HG02610 (cell line): ENCODE results near the gene OR4K14.
"Not testable (repeated sequence)": the region's sequence is repeated elsewhere in the genome, so short reads cannot be mapped to it uniquely, and the experiment has no call there.

Experiments
- ATAC-seq: cut with Tn5 transposase; IDR thresholded peaks from one replicate; pipeline ENCODE4 v1.9.1; 2021; ENCODE audit warnings: mild to moderate bottlenecking, moderate library complexity; ENCODE audit not compliant: unreplicated experiment

OR4K14 gene

DNA sequence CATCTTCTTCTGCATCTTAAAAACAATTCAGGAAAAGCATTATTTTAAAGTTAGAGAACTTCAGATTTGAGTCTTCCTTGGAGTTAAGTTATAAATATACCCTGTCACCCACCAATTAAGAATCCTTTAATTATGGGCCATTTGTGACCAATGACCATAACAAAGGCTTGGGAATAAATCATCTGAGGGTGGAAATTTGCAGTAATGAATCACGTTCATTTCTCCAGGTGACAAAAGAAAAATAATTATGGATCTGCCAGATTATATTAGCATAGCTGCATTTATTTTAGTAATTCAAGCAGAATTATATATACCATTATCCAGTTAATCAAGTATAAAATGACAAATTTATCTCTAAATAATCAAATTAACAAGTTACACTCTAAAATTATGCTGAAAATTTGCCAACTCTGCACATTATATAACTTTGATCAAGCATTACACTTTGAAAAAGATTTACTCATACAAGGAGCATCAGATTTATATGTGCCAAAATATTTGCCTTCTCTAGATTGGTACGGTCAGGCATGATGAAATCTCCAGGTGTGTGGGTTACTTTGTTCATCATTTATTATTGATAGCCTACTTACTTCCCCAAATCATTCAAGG is at the start of gene OR4K14:
TSS of gene OR4K14 (minus strand) at position 51 of the 609 bp plus-strand sequence. CDS start 4,114 bp downstream, outside the sequence.
- no peak for ATAC-seq

DNA sequence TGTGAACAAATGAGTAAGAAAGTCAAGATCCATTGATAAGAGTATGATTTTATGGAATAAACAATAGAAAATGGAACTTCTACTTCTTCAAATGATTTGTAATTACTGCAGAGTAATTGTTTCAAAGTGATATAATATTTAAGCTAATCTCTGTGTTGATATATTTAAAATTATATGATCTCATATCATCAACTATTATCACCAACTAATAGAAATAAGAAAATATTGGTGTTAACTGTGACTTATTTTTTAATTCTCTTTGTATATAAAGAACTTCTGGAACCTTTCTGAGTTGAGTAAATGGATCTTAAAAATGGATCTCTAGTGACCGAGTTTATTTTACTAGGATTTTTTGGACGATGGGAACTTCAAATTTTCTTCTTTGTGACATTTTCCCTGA is 40.6 kb upstream of the OR4K14 start, which contains the start of gene OR4L1:
TSS of gene OR4L1 (plus strand) at position 301 of the 400 bp plus-strand sequence. CDS start at position 301, 0 bp downstream.
- ATAC-seq, result no peak

GRCh38 chr14:20048202-20048601 is 29.1 kb upstream of the OR4K14 start:
- no peak for ATAC-seq

DNA sequence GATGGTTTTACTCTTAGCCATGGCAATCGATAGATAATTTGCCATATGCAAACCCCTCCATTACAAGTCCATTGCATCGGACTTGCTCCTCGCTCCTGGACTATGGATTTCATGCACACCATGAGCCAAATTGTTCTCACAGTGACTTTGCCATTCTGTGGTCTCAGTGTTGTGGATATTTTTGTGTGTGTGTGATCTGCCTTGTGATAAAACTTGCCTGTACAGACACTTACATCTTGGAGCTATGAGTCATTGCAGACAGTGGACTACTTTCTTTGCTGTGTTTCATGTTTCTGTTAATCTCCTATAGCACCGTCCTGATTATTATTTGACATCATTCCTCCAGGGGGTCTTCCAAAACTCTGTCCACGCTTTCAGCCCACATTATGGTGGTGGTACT is 25.1 kb upstream of the OR4K14 start:
- no peak for ATAC-seq

DNA sequence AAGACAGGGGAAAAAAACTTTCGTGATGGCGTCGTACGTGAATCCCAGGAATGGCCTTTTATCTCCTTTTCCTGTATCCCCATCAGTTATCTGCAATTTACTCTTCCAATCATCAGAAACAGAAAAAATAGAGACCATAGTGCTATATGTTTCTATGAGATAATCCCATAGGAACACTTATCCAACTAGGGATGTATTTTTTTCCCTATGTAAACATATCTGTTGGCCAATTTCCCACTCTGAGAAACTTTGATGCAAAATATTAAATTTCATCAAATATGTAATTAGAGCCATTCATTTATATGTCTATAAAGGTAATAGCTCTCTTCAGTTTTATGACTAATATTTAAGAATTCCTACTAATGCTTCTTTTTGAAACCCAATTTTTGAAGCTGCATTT is 16.8 kb upstream of the OR4K14 start, which contains the start of gene OR4K13:
TSS of gene OR4K13 (minus strand) at position 101 of the 400 bp plus-strand sequence. CDS start 1,280 bp downstream, outside the sequence.
- no peak for ATAC-seq

- no peak for ATAC-seq
These were observed 16.3 kb upstream of the OR4K14 start for GRCh38 chr14:20035449-20035848.

- ATAC-seq, result no peak
These were observed 12.0 kb upstream of the OR4K14 start for GRCh38 chr14:20031058-20031457.

DNA sequence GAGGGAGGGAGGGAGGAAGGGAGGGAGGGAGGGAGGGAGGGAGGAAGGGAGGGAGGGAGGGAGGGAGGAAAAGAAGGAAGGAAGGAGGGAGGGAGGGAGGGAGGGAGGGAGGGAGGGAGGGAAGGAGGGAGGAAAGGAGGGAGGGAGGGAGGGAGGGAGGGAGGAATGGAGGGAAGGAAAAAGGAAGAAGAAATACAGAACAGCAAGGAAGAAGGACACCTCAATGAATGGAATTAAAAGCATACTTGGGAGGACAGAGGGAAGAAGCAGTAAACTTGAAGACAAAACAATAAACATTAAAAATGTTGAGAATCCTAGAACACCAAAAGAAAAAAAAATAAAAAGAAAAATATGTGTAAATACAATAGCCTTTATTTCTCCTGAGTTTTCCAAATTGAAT is 11.0 kb downstream of the OR4K14 start:
- no peak for ATAC-seq

DNA sequence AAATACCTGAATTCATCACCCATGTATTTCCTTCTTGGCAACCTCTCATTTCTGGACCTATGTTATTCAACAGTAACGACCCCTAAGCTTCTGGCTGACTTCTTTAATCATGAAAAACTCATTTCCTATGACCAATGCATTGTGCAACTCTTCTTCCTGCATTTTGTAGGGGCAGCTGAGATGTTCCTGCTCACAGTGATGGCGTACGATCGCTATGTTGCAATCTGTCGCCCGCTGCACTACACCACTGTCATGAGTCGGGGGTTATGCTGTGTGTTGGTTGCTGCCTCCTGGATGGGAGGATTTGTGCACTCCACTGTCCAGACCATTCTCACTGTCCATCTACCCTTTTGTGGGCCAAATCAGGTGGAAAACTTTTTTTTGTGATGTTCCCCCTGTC is 16.8 kb downstream of the OR4K14 start:
- no peak for ATAC-seq

DNA sequence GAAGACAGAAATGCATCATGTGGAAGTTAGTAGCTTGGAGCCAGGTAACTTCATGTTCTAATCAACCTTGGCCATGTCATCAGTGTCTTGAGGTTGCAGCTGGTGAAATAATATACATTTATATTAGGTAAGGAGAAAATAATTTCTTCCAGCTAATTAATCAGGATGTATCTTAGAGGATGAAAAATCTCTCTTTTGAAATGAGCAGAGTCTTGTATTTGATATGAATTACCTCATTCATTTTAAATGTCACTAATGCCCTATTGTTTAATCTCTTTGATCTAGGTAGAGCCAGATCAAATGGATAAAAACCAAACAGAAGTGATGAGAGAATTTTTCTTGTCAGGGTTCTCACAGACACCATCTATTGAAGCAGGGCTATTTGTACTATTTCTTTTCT is 17.2 kb downstream of the OR4K14 start, which contains the start of gene OR4Q2:
TSS of gene OR4Q2 (plus strand) at position 301 of the 400 bp plus-strand sequence.
- ATAC-seq, result no peak

GRCh38 chr14:19993438-19993837 is 25.7 kb downstream of the OR4K14 start:
- ATAC-seq, result no peak

- no peak for ATAC-seq
These were observed 43.8 kb downstream of the OR4K14 start, which contains the start of gene OR4K15 for GRCh38 chr14:19975291-19975690. TSS of gene OR4K15 (plus strand) at chr14:19975591. CDS start at chr14:19975591, 0 bp downstream.

DNA sequence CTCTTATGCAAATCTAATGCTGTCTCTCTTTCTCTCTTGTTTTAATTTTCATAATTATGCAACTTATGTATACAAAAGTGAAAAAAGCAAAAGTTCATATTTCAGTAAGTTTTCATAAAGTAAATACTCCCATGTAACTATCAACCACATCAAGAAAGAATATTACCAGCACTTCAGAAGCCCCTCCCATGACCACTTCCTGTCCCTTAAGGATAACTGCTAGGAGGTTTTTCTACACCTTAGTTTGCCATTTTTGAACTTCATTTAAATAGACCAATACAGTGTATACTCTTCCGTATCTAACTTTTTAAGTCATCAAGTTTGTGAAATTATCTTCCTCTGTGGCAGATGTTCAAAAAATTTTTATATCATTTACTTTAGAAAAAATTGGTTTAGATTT is 44.3 kb downstream of the OR4K14 start:
- no peak for ATAC-seq

- ATAC-seq, result not testable (repeated sequence)
These were observed 49.4 kb downstream of the OR4K14 start for GRCh38 chr14:19969735-19970134.
